ENCODE results near the gene ITPR1. TPM values are rescaled to one million over a fixed set of nuclear protein-coding genes. Genes with fewer than 3 reads are reported as not detected.

Gene ITPR1
- polyA plus RNA-seq, 1 donor from 2014 or later, result 2.1 TPM

DNA sequence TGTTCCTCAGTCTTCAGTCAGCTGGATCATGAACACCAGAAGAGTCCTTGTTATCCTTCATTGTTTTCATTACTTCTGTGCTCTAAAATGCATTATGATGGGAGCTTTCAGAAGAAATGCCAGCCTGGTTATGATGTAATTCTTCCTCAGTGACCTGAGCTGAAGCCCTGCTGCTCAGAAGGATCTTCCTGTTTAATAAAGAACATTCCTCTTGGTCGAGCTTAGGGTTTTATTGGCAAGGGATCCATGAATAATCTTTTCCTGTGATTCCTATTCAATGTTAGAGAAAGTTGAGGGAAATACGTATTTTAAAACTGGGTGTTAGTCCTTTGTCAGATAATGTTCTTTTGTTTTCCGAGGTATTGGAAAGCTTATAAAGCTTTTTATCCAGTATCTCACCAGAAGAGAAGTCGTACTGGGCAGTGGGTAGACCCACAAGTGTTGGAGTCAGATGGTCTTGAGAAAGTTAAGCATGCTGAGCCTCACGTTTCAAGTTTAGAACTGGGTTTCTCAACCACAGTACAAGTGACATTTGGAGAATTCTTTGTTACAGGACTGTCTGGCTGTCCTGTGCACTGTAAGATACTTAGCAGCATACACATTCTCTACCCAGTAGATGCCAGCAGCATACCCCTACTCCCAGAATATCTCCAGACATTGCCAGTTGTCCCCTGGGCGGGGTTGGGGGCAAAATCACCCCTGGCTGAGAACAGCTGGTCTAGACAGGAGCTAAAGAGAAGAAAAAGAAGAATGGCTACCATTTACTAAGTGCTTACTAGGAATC, 273.8 kb downstream of the ITPR1 start:
- Histone ChIP-seq H3F3A (ENCODE audit: insufficient read depth, low read length, poor library complexity, severe bottlenecking) (no peaks in the 10 kb centered on the region), H3K9me2 (ENCODE audit: insufficient read depth, low read length) (no peaks in the 10 kb centered on the region), H3K36me3 (ENCODE audit: insufficient read depth, low read length) (no peaks in the 10 kb centered on the region), H3K27ac (ENCODE audit: low read length) (no peak overlapping the region), H2AFZ (ENCODE audit: low read depth, low read length) (no peak overlapping the region), H3K9me3 (ENCODE audit: low read length) (peaks cover 4% of the 10 kb centered on the region), H3K79me2 (replicated peaks; ENCODE audit: insufficient read depth, low read length) (no peaks in the 10 kb centered on the region), H3K27me3 (ENCODE audit: insufficient read depth, low read depth, low read length) (no peaks in the 10 kb centered on the region), H4K20me1 (ENCODE audit: insufficient read depth) (no peaks in the 10 kb centered on the region), H3K4me2 (ENCODE audit: low read length) (no peak overlapping the region), H3K9ac (ENCODE audit: low read length) (no peak overlapping the region), H3K4me3 (ENCODE audit: low read length) (no peak overlapping the region)
- TF ChIP-seq EZH2 (IDR thresholded peaks at IDR 0.05; ENCODE audit: borderline replicate concordance, insufficient read depth, low read length, poor library complexity, severe bottlenecking) (no peak), TAF1 (IDR thresholded peaks at IDR 0.05; ENCODE audit: low read depth) (no peak), EP300 (conservative IDR thresholded peaks at IDR 0.05; ENCODE audit: poor library complexity, severe bottlenecking) (no peak), POLR2AphosphoS5 (IDR thresholded peaks at IDR 0.05) (no peak), RAD21 (conservative IDR thresholded peaks at IDR 0.05) (no peak), MXI1 (conservative IDR thresholded peaks at IDR 0.05; ENCODE audit: poor library complexity, severe bottlenecking) (no peak), SMC3 (conservative IDR thresholded peaks at IDR 0.05; ENCODE audit: poor library complexity) (no peak)
- TF ChIP-seq, protein P1, sequence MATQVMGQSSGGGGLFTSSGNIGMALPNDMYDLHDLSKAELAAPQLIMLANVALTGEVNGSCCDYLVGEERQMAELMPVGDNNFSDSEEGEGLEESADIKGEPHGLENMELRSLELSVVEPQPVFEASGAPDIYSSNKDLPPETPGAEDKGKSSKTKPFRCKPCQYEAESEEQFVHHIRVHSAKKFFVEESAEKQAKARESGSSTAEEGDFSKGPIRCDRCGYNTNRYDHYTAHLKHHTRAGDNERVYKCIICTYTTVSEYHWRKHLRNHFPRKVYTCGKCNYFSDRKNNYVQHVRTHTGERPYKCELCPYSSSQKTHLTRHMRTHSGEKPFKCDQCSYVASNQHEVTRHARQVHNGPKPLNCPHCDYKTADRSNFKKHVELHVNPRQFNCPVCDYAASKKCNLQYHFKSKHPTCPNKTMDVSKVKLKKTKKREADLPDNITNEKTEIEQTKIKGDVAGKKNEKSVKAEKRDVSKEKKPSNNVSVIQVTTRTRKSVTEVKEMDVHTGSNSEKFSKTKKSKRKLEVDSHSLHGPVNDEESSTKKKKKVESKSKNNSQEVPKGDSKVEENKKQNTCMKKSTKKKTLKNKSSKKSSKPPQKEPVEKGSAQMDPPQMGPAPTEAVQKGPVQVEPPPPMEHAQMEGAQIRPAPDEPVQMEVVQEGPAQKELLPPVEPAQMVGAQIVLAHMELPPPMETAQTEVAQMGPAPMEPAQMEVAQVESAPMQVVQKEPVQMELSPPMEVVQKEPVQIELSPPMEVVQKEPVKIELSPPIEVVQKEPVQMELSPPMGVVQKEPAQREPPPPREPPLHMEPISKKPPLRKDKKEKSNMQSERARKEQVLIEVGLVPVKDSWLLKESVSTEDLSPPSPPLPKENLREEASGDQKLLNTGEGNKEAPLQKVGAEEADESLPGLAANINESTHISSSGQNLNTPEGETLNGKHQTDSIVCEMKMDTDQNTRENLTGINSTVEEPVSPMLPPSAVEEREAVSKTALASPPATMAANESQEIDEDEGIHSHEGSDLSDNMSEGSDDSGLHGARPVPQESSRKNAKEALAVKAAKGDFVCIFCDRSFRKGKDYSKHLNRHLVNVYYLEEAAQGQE (IDR thresholded peaks at IDR 0.05; ENCODE audit: borderline replicate concordance), result no peak
- TF ChIP-seq, protein P2, sequence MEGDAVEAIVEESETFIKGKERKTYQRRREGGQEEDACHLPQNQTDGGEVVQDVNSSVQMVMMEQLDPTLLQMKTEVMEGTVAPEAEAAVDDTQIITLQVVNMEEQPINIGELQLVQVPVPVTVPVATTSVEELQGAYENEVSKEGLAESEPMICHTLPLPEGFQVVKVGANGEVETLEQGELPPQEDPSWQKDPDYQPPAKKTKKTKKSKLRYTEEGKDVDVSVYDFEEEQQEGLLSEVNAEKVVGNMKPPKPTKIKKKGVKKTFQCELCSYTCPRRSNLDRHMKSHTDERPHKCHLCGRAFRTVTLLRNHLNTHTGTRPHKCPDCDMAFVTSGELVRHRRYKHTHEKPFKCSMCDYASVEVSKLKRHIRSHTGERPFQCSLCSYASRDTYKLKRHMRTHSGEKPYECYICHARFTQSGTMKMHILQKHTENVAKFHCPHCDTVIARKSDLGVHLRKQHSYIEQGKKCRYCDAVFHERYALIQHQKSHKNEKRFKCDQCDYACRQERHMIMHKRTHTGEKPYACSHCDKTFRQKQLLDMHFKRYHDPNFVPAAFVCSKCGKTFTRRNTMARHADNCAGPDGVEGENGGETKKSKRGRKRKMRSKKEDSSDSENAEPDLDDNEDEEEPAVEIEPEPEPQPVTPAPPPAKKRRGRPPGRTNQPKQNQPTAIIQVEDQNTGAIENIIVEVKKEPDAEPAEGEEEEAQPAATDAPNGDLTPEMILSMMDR (IDR thresholded peaks at IDR 0.05; ENCODE audit: poor library complexity, severe bottlenecking), result no peak

DNA sequence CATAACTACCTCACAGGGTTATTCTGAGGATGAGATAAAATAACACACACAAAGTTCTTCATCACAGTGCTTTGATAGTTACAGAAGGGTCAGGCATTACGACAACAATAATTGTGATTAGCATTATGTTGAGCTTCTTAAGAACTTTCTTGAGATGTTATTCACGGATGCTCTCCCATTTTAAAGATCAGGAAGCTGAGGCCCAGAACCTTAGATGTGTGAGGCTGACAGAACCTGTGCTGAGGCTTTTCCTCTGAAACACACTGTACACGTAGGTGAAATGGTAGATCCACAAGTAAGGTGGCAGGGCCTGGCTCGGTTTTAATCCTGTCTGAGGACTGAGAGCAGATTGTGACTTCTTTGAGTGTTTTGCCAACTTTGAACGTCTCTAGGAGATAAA, 274.9 kb downstream of the ITPR1 start:
- Histone ChIP-seq H3K4me3 (ENCODE audit: low read length) (no peak overlapping the region), H3K27me3 (ENCODE audit: insufficient read depth, low read depth, low read length) (no peaks in the 10 kb centered on the region), H2AFZ (ENCODE audit: low read depth, low read length) (no peak overlapping the region), H3K36me3 (ENCODE audit: insufficient read depth, low read length) (no peaks in the 10 kb centered on the region), H3K79me2 (replicated peaks; ENCODE audit: insufficient read depth, low read length) (no peaks in the 10 kb centered on the region), H3K9me3 (ENCODE audit: low read length) (peaks cover 4% of the 10 kb centered on the region), H3K4me2 (ENCODE audit: low read length) (no peak overlapping the region), H3F3A (ENCODE audit: insufficient read depth, low read length, poor library complexity, severe bottlenecking) (no peaks in the 10 kb centered on the region), H3K9ac (ENCODE audit: low read length) (no peak overlapping the region), H3K27ac (ENCODE audit: low read length) (no peak overlapping the region), H3K9me2 (ENCODE audit: insufficient read depth, low read length) (no peaks in the 10 kb centered on the region), H4K20me1 (ENCODE audit: insufficient read depth) (no peaks in the 10 kb centered on the region)
- no peak for TF ChIP-seq MXI1 (conservative IDR thresholded peaks at IDR 0.05; ENCODE audit: poor library complexity, severe bottlenecking)
- TF ChIP-seq TAF1 (IDR thresholded peaks at IDR 0.05; ENCODE audit: low read depth), result no peak
- TF ChIP-seq, protein P2 (IDR thresholded peaks at IDR 0.05; ENCODE audit: poor library complexity, severe bottlenecking), result no peak
- TF ChIP-seq RAD21 (conservative IDR thresholded peaks at IDR 0.05), result no peak
- TF ChIP-seq, protein P1 (IDR thresholded peaks at IDR 0.05; ENCODE audit: borderline replicate concordance), result no peak
- no peak for TF ChIP-seq POLR2AphosphoS5 (IDR thresholded peaks at IDR 0.05)
- no peak for TF ChIP-seq SMC3 (conservative IDR thresholded peaks at IDR 0.05; ENCODE audit: poor library complexity)
- no peak for TF ChIP-seq EZH2 (IDR thresholded peaks at IDR 0.05; ENCODE audit: borderline replicate concordance, insufficient read depth, low read length, poor library complexity, severe bottlenecking)
- TF ChIP-seq EP300 (conservative IDR thresholded peaks at IDR 0.05; ENCODE audit: poor library complexity, severe bottlenecking), result no peak

All from neural cell (in vitro differentiated cells).